ENCODE data around the gene MRPS5.

Gene MRPS5

DNA sequence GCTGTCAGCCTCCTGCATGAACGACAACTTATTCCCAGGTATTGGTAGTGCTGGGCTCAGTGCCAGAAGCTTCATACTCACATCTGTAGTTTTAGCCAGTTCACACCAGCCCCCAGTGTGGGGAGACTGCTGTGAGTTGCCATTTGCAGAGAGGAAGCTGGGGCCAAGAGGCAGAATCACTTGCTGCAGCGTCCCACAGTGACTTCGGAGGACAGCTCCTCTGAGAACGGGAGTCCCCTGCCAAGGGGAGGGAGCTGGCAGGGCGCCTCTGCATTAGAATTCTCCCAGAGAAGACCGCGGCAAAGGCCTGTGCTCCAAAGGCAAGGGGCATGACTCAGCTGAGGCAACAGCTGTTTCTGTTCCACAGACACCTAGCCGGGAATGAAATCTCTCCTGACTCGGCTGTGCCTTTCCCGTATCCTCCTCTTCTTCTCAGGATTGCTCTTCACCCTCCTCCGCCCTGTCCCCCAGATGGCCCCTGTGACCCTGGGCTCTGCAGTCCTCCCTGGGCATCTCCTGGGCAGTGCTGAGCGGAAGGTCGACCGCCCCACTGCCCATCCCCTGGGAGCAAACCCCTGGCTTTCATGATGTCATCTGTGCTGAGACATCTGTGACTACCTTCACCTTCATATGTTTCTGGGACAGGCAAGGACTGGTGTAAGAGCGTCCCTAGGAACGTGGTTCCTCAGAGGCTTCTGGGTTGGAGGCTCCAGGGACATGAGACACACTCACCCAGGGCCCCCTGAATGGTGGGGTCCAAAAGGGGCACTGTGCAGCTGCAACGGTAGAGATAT is 78.1 kb downstream of the MRPS5 start:
- Histone ChIP-seq H3K27me3 (ENCODE audit: insufficient read depth, poor library complexity, severe bottlenecking) (peaks cover 11% of the 10 kb centered on the region), H3K4me3 (replicated peaks; ENCODE audit: insufficient read depth, low read length) (no peak overlapping the region), H3K27ac (replicated peaks) (no peak overlapping the region)
- TF ChIP-seq, protein P1, sequence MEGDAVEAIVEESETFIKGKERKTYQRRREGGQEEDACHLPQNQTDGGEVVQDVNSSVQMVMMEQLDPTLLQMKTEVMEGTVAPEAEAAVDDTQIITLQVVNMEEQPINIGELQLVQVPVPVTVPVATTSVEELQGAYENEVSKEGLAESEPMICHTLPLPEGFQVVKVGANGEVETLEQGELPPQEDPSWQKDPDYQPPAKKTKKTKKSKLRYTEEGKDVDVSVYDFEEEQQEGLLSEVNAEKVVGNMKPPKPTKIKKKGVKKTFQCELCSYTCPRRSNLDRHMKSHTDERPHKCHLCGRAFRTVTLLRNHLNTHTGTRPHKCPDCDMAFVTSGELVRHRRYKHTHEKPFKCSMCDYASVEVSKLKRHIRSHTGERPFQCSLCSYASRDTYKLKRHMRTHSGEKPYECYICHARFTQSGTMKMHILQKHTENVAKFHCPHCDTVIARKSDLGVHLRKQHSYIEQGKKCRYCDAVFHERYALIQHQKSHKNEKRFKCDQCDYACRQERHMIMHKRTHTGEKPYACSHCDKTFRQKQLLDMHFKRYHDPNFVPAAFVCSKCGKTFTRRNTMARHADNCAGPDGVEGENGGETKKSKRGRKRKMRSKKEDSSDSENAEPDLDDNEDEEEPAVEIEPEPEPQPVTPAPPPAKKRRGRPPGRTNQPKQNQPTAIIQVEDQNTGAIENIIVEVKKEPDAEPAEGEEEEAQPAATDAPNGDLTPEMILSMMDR (IDR thresholded peaks at IDR 0.05; ENCODE audit: insufficient read depth, low read length), result no peak
- TF ChIP-seq SPI1 (IDR thresholded peaks at IDR 0.05; ENCODE audit: borderline replicate concordance, low read depth) (no peak), POLR2AphosphoS5 (IDR thresholded peaks at IDR 0.05; ENCODE audit: low read depth) (no peak), GABPA (IDR thresholded peaks at IDR 0.05; ENCODE audit: low read depth) (no peak)
- TF ChIP-seq, protein P2, sequence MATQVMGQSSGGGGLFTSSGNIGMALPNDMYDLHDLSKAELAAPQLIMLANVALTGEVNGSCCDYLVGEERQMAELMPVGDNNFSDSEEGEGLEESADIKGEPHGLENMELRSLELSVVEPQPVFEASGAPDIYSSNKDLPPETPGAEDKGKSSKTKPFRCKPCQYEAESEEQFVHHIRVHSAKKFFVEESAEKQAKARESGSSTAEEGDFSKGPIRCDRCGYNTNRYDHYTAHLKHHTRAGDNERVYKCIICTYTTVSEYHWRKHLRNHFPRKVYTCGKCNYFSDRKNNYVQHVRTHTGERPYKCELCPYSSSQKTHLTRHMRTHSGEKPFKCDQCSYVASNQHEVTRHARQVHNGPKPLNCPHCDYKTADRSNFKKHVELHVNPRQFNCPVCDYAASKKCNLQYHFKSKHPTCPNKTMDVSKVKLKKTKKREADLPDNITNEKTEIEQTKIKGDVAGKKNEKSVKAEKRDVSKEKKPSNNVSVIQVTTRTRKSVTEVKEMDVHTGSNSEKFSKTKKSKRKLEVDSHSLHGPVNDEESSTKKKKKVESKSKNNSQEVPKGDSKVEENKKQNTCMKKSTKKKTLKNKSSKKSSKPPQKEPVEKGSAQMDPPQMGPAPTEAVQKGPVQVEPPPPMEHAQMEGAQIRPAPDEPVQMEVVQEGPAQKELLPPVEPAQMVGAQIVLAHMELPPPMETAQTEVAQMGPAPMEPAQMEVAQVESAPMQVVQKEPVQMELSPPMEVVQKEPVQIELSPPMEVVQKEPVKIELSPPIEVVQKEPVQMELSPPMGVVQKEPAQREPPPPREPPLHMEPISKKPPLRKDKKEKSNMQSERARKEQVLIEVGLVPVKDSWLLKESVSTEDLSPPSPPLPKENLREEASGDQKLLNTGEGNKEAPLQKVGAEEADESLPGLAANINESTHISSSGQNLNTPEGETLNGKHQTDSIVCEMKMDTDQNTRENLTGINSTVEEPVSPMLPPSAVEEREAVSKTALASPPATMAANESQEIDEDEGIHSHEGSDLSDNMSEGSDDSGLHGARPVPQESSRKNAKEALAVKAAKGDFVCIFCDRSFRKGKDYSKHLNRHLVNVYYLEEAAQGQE (IDR thresholded peaks at IDR 0.05; ENCODE audit: insufficient replicate concordance, low read depth), result no peak
- no peak for DNase-seq (ENCODE audit: low read depth in 1 of 2, low spot score in 1 of 2)

DNA sequence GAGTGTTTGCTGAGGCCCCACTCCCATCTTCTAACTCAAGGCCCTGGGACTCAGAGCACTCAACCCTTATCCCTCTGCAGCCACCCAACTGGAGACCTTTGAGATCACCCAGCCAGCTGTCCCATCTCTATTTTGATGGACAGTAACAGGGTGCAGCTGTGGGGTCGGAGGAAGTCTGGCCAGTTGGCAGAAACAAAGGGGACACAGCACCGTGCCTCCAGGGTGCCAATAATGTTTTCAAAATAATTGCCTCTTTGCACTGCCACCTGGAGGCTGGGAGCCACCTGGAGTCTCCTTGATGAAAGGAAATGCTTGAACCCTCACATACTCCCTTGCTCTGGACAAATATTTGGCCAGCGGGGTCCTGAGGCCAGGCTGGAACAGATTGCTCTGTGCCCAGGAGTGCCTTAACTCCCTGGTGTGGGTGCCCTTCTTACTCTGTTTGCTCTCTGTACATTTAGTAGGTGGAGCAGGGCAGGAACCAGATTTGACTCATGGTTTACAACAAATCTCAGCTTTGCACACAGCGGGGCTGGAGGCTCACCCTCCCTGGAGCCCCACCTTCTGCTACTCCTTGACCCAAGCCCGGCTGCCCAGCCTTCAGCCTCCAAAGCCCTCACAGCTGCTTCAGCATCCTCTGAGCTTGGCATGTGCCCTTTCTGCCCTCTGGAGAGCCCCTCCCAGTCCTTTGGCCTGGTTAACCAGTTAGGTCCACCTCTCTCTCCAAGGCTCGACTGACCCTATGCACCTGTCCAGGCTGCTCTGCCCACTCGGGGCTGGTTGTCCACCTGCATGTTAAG is 78.9 kb downstream of the MRPS5 start:
- Histone ChIP-seq H3K4me3 (replicated peaks; ENCODE audit: insufficient read depth, low read length) (no peak overlapping the region), H3K27ac (replicated peaks) (no peak overlapping the region), H3K27me3 (ENCODE audit: insufficient read depth, poor library complexity, severe bottlenecking) (peaks cover 11% of the 10 kb centered on the region)
- TF ChIP-seq, protein P1 (IDR thresholded peaks at IDR 0.05; ENCODE audit: insufficient read depth, low read length), result no peak
- TF ChIP-seq, protein P2 (IDR thresholded peaks at IDR 0.05; ENCODE audit: insufficient replicate concordance, low read depth), result no peak
- TF ChIP-seq GABPA (IDR thresholded peaks at IDR 0.05; ENCODE audit: low read depth), result no peak
- TF ChIP-seq POLR2AphosphoS5 (IDR thresholded peaks at IDR 0.05; ENCODE audit: low read depth), result no peak
- TF ChIP-seq SPI1 (IDR thresholded peaks at IDR 0.05; ENCODE audit: borderline replicate concordance, low read depth), result no peak
- no peak for DNase-seq (ENCODE audit: low read depth in 1 of 2, low spot score in 1 of 2)

DNA sequence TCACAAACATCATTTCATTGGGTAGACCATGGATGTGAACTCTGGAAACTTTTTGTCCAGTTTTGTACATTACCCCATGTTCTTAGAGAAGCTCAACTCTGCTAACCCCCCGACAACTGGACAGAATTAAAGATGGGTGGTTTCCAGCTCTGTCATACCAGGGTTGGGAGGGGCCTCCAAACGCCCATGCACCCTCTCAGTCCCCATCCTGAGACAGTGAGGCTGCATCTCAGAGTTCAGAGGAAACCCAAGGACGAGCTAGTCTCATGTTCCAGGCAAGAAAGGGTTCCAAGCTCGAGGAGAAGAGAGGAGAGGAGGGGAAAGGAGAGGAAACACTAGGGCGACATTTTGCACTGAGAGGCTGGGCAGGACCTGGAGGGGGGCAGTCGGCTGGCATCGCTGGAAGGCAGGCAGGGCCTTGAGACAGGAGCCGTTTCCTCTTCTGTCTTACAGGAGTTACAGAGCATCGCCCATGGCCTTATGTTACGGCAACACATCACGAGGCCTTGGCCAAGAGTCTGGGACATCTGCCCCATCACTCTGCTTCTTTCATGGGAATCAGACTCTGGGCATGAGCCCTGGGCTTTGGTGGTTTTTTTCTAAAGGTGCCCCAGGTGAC is 79.7 kb downstream of the MRPS5 start:
- TF ChIP-seq, protein P1 (IDR thresholded peaks at IDR 0.05; ENCODE audit: insufficient read depth, low read length), result no peak
- TF ChIP-seq, protein P2 (IDR thresholded peaks at IDR 0.05; ENCODE audit: insufficient replicate concordance, low read depth), result no peak
- no peak for TF ChIP-seq POLR2AphosphoS5 (IDR thresholded peaks at IDR 0.05; ENCODE audit: low read depth)
- TF ChIP-seq GABPA (IDR thresholded peaks at IDR 0.05; ENCODE audit: low read depth), result no peak
- no peak for TF ChIP-seq SPI1 (IDR thresholded peaks at IDR 0.05; ENCODE audit: borderline replicate concordance, low read depth)

More for the DNA sequence above, 79.7 kb downstream of the MRPS5 start:
- H3K27me3 ChIP-seq (ENCODE audit: insufficient read depth, poor library complexity, severe bottlenecking), result peaks cover 11% of the 10 kb centered on the region
- H3K4me3 ChIP-seq (replicated peaks; ENCODE audit: insufficient read depth, low read length), result no peak overlapping the region
- no peak for DNase-seq (ENCODE audit: low read depth in 1 of 2, low spot score in 1 of 2)
- H3K27ac ChIP-seq (replicated peaks), result no peak overlapping the region

Data from HL-60 (cell line).